HepG2 (cell line): ENCODE results near the gene PPP1R9B. TPM values are rescaled to one million over a fixed set of nuclear protein-coding genes. Genes with fewer than 3 reads are reported as not detected.
A peak's percentile ranks its signal among the peaks of the same experiment; 100 is the strongest.

Experiments
- CCDC6 ChIP-seq: sonication (generic); formaldehyde crosslinking; IDR thresholded peaks from 2 replicates; pipeline ENCODE4 v1.8.1; 2022; ENCODE audit warnings: mild to moderate bottlenecking, missing genetic modification reagents, moderate library complexity
- HDAC2 ChIP-seq: sonication (generic); formaldehyde crosslinking; IDR thresholded peaks from 2 replicates; pipeline ENCODE4 v1.4.0; 2020; ENCODE audit warnings: missing genetic modification reagents
- NR3C1 ChIP-seq: sonication (generic); formaldehyde crosslinking; IDR thresholded peaks from 2 replicates; pipeline ENCODE4 v1.4.0; 2020; ENCODE audit warnings: missing genetic modification reagents
- RXRA ChIP-seq: sonication (generic); formaldehyde crosslinking; IDR thresholded peaks from 2 replicates; pipeline ENCODE4 v1.5.1; 2020; ENCODE audit warnings: missing genetic modification reagents
- SIN3B ChIP-seq: fragments of 150-350 bp; IDR thresholded peaks from 2 replicates; pipeline ENCODE4 v1.6.1; 2014; ENCODE audit warnings: low read length
- TOE1 ChIP-seq: sonication (generic); formaldehyde crosslinking; IDR thresholded peaks from 2 replicates; pipeline ENCODE4 v1.4.0; 2020; ENCODE audit warnings: mild to moderate bottlenecking, missing genetic modification reagents
- ZFP36L2 ChIP-seq: sonication (generic); formaldehyde crosslinking; IDR thresholded peaks from 2 replicates; pipeline ENCODE4 v1.4.0; 2020; ENCODE audit warnings: missing genetic modification reagents
- ZNF232 ChIP-seq: sonication (generic); formaldehyde crosslinking; IDR thresholded peaks from 2 replicates; pipeline ENCODE4 v1.4.0; 2020; ENCODE audit warnings: missing genetic modification reagents, borderline replicate concordance
- ZNF546 ChIP-seq: sonication (generic); formaldehyde crosslinking; conservative IDR thresholded peaks from 2 replicates; pipeline ENCODE4 v1.8.1; 2023; ENCODE audit warnings: mild to moderate bottlenecking, missing genetic modification reagents
- ZNF7 ChIP-seq: IDR thresholded peaks from 2 replicates; pipeline ENCODE4 v1.6.1; 2016; ENCODE audit warnings: missing biosample characterization, missing genetic modification reagents
- ZSCAN20 ChIP-seq: sonication (generic); formaldehyde crosslinking; IDR thresholded peaks from 2 replicates; pipeline ENCODE4 v1.4.0; 2020; ENCODE audit warnings: missing genetic modification reagents, mild to moderate bottlenecking, borderline replicate concordance
- polyA plus RNA-seq, 8 experiments: library from polyadenylated mRNA; depleted of rRNA in 3 of 8; stranded (reverse) in 7 of 8; unstranded in 1 of 8; fragments of >200 nt; fragmentation: Illumina TruSeq in 4 of 8; extraction: Trizol in 4 of 8; gene quantifications; 2 replicates each; pipeline versions ENCODE4 v1.2.1 to v1.2.3, GENCODE V29; 2011 to 2016; ENCODE audit warnings: low read depth in 4 of 8, missing spikeins in 1 of 8, mixed read lengths in 1 of 8; ENCODE audit not compliant: insufficient read depth in 1 of 8
- total RNA-seq, 5 experiments: library from RNA; depleted of rRNA; stranded (reverse); fragments of >200 nt; fragmentation: Illumina TruSeq; extraction: Trizol; gene quantifications; 2 replicates each; pipeline ENCODE4 v1.2.3, GENCODE V29; 2016; ENCODE audit warnings: low read depth in 1 of 5
- TF ChIP-seq, protein P1 (sequence below): sonication (generic); formaldehyde crosslinking; IDR thresholded peaks from 2 replicates; pipeline ENCODE4 v1.4.0; 2020; ENCODE audit warnings: missing genetic modification reagents
- TF ChIP-seq, protein P2 (sequence below): sonication (generic); formaldehyde crosslinking; IDR thresholded peaks from 2 replicates; pipeline ENCODE4 v1.4.0; 2020; ENCODE audit warnings: low read depth, mild to moderate bottlenecking, missing genetic modification reagents
- TF ChIP-seq, protein P3 (sequence below): sonication (generic); formaldehyde crosslinking; IDR thresholded peaks from 2 replicates; pipeline ENCODE4 v1.5.1; 2020; ENCODE audit warnings: mild to moderate bottlenecking, missing genetic modification reagents, moderate library complexity

Gene PPP1R9B
- total and polyA plus RNA-seq, 2 of the 13 experiments (the other 11 are each of a cell fraction or from before 2014, with no cell fraction given): 9.4 to 15.8 TPM

DNA sequence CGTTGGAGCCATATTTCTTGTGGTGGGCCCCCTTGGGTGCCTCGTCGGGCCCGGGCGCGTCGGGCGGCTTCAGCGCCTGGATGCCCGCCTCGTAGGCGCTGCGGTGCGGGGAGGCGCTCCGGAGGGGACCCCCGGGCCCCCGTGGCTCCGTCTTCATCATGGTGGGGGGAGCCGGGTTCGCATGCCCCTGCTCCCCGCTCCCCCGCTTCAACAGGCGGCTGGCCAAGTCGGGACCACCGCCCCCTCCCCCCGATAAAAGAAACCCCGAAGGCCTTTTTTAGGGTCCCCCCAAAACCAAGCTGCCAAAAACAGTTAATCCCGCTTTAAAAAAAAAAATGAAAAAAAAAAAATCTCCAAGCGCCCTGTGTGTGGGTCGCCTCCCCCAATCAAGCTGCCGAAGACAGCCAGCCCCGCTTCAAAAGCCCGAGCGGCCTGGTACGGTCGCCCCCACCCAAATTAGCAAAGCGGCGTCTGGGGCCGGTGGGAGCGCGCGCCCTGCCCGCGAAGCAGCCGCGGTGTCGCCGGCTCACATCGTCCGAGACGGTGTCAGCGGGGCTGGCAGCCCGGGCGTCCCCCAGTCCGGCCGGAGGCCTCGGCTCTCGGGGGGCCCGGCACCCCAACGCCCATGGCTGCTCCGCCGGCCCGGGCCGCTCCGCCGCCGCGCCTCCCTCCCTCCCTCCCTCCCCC, at the start of gene PPP1R9B (continued):
- TF ChIP-seq, protein P1, sequence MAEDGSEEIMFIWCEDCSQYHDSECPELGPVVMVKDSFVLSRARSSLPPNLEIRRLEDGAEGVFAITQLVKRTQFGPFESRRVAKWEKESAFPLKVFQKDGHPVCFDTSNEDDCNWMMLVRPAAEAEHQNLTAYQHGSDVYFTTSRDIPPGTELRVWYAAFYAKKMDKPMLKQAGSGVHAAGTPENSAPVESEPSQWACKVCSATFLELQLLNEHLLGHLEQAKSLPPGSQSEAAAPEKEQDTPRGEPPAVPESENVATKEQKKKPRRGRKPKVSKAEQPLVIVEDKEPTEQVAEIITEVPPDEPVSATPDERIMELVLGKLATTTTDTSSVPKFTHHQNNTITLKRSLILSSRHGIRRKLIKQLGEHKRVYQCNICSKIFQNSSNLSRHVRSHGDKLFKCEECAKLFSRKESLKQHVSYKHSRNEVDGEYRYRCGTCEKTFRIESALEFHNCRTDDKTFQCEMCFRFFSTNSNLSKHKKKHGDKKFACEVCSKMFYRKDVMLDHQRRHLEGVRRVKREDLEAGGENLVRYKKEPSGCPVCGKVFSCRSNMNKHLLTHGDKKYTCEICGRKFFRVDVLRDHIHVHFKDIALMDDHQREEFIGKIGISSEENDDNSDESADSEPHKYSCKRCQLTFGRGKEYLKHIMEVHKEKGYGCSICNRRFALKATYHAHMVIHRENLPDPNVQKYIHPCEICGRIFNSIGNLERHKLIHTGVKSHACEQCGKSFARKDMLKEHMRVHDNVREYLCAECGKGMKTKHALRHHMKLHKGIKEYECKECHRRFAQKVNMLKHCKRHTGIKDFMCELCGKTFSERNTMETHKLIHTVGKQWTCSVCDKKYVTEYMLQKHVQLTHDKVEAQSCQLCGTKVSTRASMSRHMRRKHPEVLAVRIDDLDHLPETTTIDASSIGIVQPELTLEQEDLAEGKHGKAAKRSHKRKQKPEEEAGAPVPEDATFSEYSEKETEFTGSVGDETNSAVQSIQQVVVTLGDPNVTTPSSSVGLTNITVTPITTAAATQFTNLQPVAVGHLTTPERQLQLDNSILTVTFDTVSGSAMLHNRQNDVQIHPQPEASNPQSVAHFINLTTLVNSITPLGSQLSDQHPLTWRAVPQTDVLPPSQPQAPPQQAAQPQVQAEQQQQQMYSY (CRISPR knock-in tag): peak; percentile 12; the same call in 1 of the 2 replicates
- TF ChIP-seq RXRA (CRISPR knock-in tag) (0 out of 2 replicates have a peak, but pooled peaks have one; percentile 8), TOE1 (CRISPR knock-in tag) (no peak), HDAC2 (CRISPR knock-in tag) (no peak), ZNF232 (CRISPR knock-in tag) (no peak), ZNF7 (no peak), NR3C1 (no peak), ZFP36L2 (0 out of 2 replicates have a peak, but pooled peaks have one; percentile 15), ZNF546 (CRISPR knock-in tag) (0 out of 2 replicates have a peak, but pooled peaks have one; percentile 12), SIN3B (no peak), ZSCAN20 (CRISPR knock-in tag) (peak; percentile 31; the same call in 1 of the 2 replicates), CCDC6 (CRISPR knock-in tag) (no peak)
- TF ChIP-seq, protein P2, sequence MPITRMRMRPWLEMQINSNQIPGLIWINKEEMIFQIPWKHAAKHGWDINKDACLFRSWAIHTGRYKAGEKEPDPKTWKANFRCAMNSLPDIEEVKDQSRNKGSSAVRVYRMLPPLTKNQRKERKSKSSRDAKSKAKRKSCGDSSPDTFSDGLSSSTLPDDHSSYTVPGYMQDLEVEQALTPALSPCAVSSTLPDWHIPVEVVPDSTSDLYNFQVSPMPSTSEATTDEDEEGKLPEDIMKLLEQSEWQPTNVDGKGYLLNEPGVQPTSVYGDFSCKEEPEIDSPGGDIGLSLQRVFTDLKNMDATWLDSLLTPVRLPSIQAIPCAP: no peak
- TF ChIP-seq, protein P3, sequence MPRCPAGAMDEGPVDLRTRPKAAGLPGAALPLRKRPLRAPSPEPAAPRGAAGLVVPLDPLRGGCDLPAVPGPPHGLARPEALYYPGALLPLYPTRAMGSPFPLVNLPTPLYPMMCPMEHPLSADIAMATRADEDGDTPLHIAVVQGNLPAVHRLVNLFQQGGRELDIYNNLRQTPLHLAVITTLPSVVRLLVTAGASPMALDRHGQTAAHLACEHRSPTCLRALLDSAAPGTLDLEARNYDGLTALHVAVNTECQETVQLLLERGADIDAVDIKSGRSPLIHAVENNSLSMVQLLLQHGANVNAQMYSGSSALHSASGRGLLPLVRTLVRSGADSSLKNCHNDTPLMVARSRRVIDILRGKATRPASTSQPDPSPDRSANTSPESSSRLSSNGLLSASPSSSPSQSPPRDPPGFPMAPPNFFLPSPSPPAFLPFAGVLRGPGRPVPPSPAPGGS: 0 out of 2 replicates have a peak, but pooled peaks have one; percentile 24
